Gastroesophageal sphincter (tissue), 3 donors: Measurements from ENCODE around the gene PXN.

Experiments
- POLR2A ChIP-seq, 2 donors: fragments of 450-650 bp; IDR thresholded peaks; one replicate each; pipeline ENCODE4 v1.6.1; 2017; ENCODE audit warnings: antibody characterized with exemption in 2 of 2, mild to moderate bottlenecking in 2 of 2, moderate library complexity in 1 of 2
- POLR2AphosphoS5 ChIP-seq: sonication (generic); formaldehyde crosslinking; IDR thresholded peaks from one replicate; pipeline ENCODE4 v1.6.1; 2017; ENCODE audit warnings: antibody characterized with exemption
- TF ChIP-seq, protein P1 (sequence below), 4 experiments: fragments of 200-600 bp in 2 of 4; fragments of 450-650 bp in 2 of 4; sonication (generic) in 1 of 4; IDR thresholded peaks; one replicate each; pipeline ENCODE4 v1.5.1; 2017 to 2019; ENCODE audit warnings: antibody characterized with exemption in 4 of 4, mild to moderate bottlenecking in 2 of 4, moderate library complexity in 2 of 4

- no peak for TF ChIP-seq POLR2A (IDR thresholded peaks at IDR 0.05)
- TF ChIP-seq POLR2AphosphoS5, result no peak
- TF ChIP-seq, protein P1, sequence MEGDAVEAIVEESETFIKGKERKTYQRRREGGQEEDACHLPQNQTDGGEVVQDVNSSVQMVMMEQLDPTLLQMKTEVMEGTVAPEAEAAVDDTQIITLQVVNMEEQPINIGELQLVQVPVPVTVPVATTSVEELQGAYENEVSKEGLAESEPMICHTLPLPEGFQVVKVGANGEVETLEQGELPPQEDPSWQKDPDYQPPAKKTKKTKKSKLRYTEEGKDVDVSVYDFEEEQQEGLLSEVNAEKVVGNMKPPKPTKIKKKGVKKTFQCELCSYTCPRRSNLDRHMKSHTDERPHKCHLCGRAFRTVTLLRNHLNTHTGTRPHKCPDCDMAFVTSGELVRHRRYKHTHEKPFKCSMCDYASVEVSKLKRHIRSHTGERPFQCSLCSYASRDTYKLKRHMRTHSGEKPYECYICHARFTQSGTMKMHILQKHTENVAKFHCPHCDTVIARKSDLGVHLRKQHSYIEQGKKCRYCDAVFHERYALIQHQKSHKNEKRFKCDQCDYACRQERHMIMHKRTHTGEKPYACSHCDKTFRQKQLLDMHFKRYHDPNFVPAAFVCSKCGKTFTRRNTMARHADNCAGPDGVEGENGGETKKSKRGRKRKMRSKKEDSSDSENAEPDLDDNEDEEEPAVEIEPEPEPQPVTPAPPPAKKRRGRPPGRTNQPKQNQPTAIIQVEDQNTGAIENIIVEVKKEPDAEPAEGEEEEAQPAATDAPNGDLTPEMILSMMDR (IDR thresholded peaks at IDR 0.05), result no peak
Observed at GRCh38 chr12:120252071-120252906, 13.2 kb downstream of the PXN start.
